Lower lobe of right lung (tissue), 2 donors: ENCODE measurements around the gene ANO4. TPM values are rescaled to one million over a fixed set of nuclear protein-coding genes. Genes with fewer than 3 reads are reported as not detected.

Source experiments
- ATAC-seq, 2 donors: fragments of 200-7000 bp; cut with Tn5 transposase; one replicate each; pipeline ENCODE4 v1.9.1; 2020 to 2022; ENCODE audit warnings: mild to moderate bottlenecking in 2 of 2, moderate library complexity in 2 of 2
- DNase-seq: peaks from one replicate; pipeline ENCODE4 v3.0.0-alpha.2; 2020
- H3K27ac ChIP-seq: fragments of 200-600 bp; one replicate; pipeline ENCODE4 v1.8.0; 2022
- H3K27me3 ChIP-seq: fragments of 200-600 bp; one replicate; pipeline ENCODE4 v1.8.0; 2022; ENCODE audit warnings: low read depth
- H3K36me3 ChIP-seq: fragments of 200-600 bp; one replicate; pipeline ENCODE4 v1.8.0; 2022; ENCODE audit warnings: mild to moderate bottlenecking
- H3K4me1 ChIP-seq: fragments of 200-600 bp; one replicate; pipeline ENCODE4 v1.8.0; 2022
- H3K4me3 ChIP-seq: fragments of 200-600 bp; one replicate; pipeline ENCODE4 v1.8.0; 2022; ENCODE audit warnings: mild to moderate bottlenecking
- H3K9me3 ChIP-seq: fragments of 200-600 bp; one replicate; pipeline ENCODE4 v1.8.0; 2022
- CTCF ChIP-seq: fragments of 200-600 bp; IDR thresholded peaks from one replicate; pipeline ENCODE4 v1.8.0; 2022; ENCODE audit warnings: antibody characterized with exemption, mild to moderate bottlenecking
- intact Hi-C: fragments of 100-400 bp; cut with DNase I; formaldehyde crosslinking; loops from one replicate; pipeline ENCODE4 v1.11.0; 2022
- total RNA-seq: library from RNA; stranded (reverse); fragmentation: NEBNext Ultra II Directional; extraction: Animal tissue kit (Norgen Biotek cat#: 25700); gene quantifications from one replicate; pipeline ENCODE4 v1.2.1, GENCODE V29; 2021
- donor health status: DM: no; HTN: yes; CAD: no; lungs with severe emphysema.

The ANO4 gene
- total RNA-seq, 1 donor from 2014 or later, result 0.74 TPM

- no peak overlapping the region for H3K27ac ChIP-seq
- peak in 1 of 2 donors; percentile 56 for ATAC-seq
- intact Hi-C loops, result no loop called here
- H3K9me3 ChIP-seq, result no peaks in the 10 kb centered on the region
- no peak for DNase-seq
- H3K4me1 ChIP-seq, result no peaks in the 10 kb centered on the region
- no peaks in the 10 kb centered on the region for H3K36me3 ChIP-seq
- no peaks in the 10 kb centered on the region for H3K27me3 ChIP-seq
- TF ChIP-seq CTCF, result peak; percentile 9
- H3K4me3 ChIP-seq, result no peak overlapping the region
These were observed 377.7 kb downstream of the ANO4 start for GRCh38 chr12:101172316-101172715.

- intact Hi-C loops, result no loop called here
- no peak for TF ChIP-seq CTCF
- Histone ChIP-seq H3K4me1 (no peaks in the 10 kb centered on the region), H3K4me3 (no peak overlapping the region), H3K27me3 (no peaks in the 10 kb centered on the region), H3K9me3 (no peaks in the 10 kb centered on the region), H3K27ac (no peak overlapping the region), H3K36me3 (no peaks in the 10 kb centered on the region)
- DNase-seq (no peak), ATAC-seq (peak in 1 of 2 donors; percentile 36)
These were observed 378.7 kb downstream of the ANO4 start for GRCh38 chr12:101173197-101173749.

- Histone ChIP-seq H3K4me1 (no peaks in the 10 kb centered on the region), H3K9me3 (no peaks in the 10 kb centered on the region), H3K4me3 (no peak overlapping the region), H3K27me3 (no peaks in the 10 kb centered on the region), H3K36me3 (no peaks in the 10 kb centered on the region), H3K27ac (no peak overlapping the region)
- ATAC-seq, result no peak
- intact Hi-C loops, result no loop called here
- no peak for TF ChIP-seq CTCF
- no peak for DNase-seq
These were observed 380.0 kb downstream of the ANO4 start for GRCh38 chr12:101174541-101174940.

Other genes with a start within 250 kb of the ANO4 start
- gene GAS2L3, start 221.1 kb upstream of the ANO4 start, total RNA-seq, result 19.4 TPM